ENCODE data around the gene NCMAP.

DNA sequence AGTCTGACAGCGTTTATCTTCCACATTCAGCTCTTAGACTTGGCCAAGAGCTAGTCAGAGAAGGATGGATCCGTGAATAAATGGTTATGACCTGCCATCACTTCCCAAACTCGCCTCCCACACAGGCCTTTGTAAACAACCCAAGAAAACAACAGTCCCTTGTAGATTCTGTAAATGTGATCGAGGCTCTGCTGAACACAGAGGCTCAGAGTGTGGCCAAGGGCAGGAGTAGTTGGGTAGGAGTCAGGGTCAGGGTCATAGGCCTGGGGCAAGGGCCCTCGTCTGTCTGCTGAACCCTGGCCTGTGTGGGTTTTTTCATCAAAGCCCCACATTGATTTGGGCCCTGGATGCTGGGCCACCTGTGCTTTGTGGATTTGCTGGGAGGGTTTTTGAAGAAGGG lies 32.7 kb downstream of the NCMAP start:
- TF ChIP-seq EP300 (IDR thresholded peaks at IDR 0.05; ENCODE audit: borderline replicate concordance in 1 of 2, low read depth in 1 of 2, low read length in 1 of 2): no peak
- no peak for TF ChIP-seq RAD21 (IDR thresholded peaks at IDR 0.05; ENCODE audit: low read length)
- TF ChIP-seq CTCF (IDR thresholded peaks at IDR 0.05): no peak
- TF ChIP-seq, protein P1, sequence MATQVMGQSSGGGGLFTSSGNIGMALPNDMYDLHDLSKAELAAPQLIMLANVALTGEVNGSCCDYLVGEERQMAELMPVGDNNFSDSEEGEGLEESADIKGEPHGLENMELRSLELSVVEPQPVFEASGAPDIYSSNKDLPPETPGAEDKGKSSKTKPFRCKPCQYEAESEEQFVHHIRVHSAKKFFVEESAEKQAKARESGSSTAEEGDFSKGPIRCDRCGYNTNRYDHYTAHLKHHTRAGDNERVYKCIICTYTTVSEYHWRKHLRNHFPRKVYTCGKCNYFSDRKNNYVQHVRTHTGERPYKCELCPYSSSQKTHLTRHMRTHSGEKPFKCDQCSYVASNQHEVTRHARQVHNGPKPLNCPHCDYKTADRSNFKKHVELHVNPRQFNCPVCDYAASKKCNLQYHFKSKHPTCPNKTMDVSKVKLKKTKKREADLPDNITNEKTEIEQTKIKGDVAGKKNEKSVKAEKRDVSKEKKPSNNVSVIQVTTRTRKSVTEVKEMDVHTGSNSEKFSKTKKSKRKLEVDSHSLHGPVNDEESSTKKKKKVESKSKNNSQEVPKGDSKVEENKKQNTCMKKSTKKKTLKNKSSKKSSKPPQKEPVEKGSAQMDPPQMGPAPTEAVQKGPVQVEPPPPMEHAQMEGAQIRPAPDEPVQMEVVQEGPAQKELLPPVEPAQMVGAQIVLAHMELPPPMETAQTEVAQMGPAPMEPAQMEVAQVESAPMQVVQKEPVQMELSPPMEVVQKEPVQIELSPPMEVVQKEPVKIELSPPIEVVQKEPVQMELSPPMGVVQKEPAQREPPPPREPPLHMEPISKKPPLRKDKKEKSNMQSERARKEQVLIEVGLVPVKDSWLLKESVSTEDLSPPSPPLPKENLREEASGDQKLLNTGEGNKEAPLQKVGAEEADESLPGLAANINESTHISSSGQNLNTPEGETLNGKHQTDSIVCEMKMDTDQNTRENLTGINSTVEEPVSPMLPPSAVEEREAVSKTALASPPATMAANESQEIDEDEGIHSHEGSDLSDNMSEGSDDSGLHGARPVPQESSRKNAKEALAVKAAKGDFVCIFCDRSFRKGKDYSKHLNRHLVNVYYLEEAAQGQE (IDR thresholded peaks at IDR 0.05; ENCODE audit: low read depth, low read length): no peak
- no peak for TF ChIP-seq POLR2AphosphoS5 (IDR thresholded peaks at IDR 0.05; ENCODE audit: low read depth, low read length)
- TF ChIP-seq FOXM1 (IDR thresholded peaks at IDR 0.05; ENCODE audit: low read depth): no peak
- TF ChIP-seq, protein P2, sequence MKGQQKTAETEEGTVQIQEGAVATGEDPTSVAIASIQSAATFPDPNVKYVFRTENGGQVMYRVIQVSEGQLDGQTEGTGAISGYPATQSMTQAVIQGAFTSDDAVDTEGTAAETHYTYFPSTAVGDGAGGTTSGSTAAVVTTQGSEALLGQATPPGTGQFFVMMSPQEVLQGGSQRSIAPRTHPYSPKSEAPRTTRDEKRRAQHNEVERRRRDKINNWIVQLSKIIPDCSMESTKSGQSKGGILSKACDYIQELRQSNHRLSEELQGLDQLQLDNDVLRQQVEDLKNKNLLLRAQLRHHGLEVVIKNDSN (IDR thresholded peaks at IDR 0.05; ENCODE audit: borderline replicate concordance, low read depth): no peak
- no peak for TF ChIP-seq RFX5 (IDR thresholded peaks at IDR 0.05; ENCODE audit: low read length)
- TF ChIP-seq YY1 (IDR thresholded peaks at IDR 0.05; ENCODE audit: low read depth): no peak
- TF ChIP-seq, protein P3, sequence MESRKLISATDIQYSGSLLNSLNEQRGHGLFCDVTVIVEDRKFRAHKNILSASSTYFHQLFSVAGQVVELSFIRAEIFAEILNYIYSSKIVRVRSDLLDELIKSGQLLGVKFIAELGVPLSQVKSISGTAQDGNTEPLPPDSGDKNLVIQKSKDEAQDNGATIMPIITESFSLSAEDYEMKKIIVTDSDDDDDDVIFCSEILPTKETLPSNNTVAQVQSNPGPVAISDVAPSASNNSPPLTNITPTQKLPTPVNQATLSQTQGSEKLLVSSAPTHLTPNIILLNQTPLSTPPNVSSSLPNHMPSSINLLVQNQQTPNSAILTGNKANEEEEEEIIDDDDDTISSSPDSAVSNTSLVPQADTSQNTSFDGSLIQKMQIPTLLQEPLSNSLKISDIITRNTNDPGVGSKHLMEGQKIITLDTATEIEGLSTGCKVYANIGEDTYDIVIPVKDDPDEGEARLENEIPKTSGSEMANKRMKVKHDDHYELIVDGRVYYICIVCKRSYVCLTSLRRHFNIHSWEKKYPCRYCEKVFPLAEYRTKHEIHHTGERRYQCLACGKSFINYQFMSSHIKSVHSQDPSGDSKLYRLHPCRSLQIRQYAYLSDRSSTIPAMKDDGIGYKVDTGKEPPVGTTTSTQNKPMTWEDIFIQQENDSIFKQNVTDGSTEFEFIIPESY (IDR thresholded peaks at IDR 0.05; ENCODE audit: borderline replicate concordance, low read depth): no peak
- no peak for TF ChIP-seq GABPA (IDR thresholded peaks at IDR 0.05; ENCODE audit: low read depth)
- TF ChIP-seq ELF1 (IDR thresholded peaks at IDR 0.05): no peak

Data from SK-N-SH (cell line).